Loucy (cell line): ENCODE data around the gene GOLT1B.

Experiments
- CTCF ChIP-seq: fragments of 200-600 bp; sonication (generic); conservative IDR thresholded peaks from 2 replicates; pipeline ENCODE4 v1.5.1; 2014; ENCODE audit warnings: mild to moderate bottlenecking, antibody characterized with exemption, low read length
- EZH2phosphoT487 ChIP-seq: fragments of 200-600 bp; IDR thresholded peaks from 2 replicates; pipeline ENCODE4 v1.6.1; 2018; ENCODE audit warnings: antibody characterized with exemption, mild to moderate bottlenecking, moderate library complexity, borderline replicate concordance

- TF ChIP-seq CTCF (no peak), EZH2phosphoT487 (no peak)
Observed at GRCh38 chr12:21527451-21528180, 26.0 kb downstream of the GOLT1B start.
